ENCODE measurements around the gene SMAD5. TPM values are rescaled to one million over a fixed set of nuclear protein-coding genes. Genes with fewer than 3 reads are reported as not detected.

The SMAD5 gene
- total RNA-seq, 6 experiments from 2014 or later, result 19.2 to 49.2 (median 30.6) TPM

DNA sequence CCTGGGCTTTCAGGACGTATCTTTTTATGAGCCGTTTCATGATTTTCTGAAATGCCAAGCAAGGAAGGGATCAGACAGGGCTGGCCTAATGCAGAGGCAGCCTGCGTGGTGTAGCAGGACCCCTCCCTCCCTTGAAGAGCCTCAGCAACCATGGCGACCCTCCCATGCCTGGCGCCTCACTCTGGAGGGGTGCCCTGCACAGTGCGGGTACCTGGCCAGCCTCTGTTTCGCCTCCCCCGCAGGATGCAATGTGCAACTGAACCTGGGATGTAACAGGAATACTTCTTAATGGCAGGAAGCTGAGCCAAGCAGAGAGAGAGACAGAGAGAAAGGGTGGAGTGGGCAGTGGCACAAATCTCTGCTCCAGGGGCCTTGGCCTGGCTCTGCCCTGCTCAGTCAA is 83.6 kb downstream of the SMAD5 start:
- intact Hi-C loops (cut with DNase I), result loop anchor here in 1 of 2 donors (10.0 kb wide), 1 partner anchor 331 kb away; no protein-coding TSS in a partner anchor
- H3K4me1 ChIP-seq, result no peaks in the 10 kb centered on the region
- H3K9me3 ChIP-seq, result no peaks in the 10 kb centered on the region
- ATAC-seq (no peak), DNase-seq (no peak)
- 71% methylated on average over 4 of the region's 8 CpGs for WGBS (ENCODE audit: insufficient coverage, low coverage, low lambda C conversion rate, missing lambda C conversion rate)
- TF ChIP-seq CTCF (IDR thresholded peaks at IDR 0.05) (no peak), POLR2A (IDR thresholded peaks at IDR 0.05) (no peak)
- H3K27me3 ChIP-seq, result no peaks in the 10 kb centered on the region
- no peak overlapping the region for H3K27ac ChIP-seq
- H3K36me3 ChIP-seq, result no peaks in the 10 kb centered on the region
- H3K4me3 ChIP-seq, result no peak overlapping the region

- intact Hi-C loops (cut with DNase I), result no loop called here
- Histone ChIP-seq H3K27me3 (no peaks in the 10 kb centered on the region), H3K9me3 (no peaks in the 10 kb centered on the region), H3K4me1 (no peaks in the 10 kb centered on the region), H3K27ac (no peak overlapping the region), H3K4me3 (no peak overlapping the region), H3K36me3 (no peaks in the 10 kb centered on the region)
- TF ChIP-seq POLR2A (IDR thresholded peaks at IDR 0.05), result no peak
- no peak for TF ChIP-seq CTCF (IDR thresholded peaks at IDR 0.05)
- ATAC-seq (no peak), DNase-seq (no peak)
- 74% methylated on average over 3 of the region's 4 CpGs for WGBS (ENCODE audit: insufficient coverage, low coverage, low lambda C conversion rate, missing lambda C conversion rate)
These were observed 88.7 kb downstream of the SMAD5 start for GRCh38 chr5:136221340-136221739.

DNA sequence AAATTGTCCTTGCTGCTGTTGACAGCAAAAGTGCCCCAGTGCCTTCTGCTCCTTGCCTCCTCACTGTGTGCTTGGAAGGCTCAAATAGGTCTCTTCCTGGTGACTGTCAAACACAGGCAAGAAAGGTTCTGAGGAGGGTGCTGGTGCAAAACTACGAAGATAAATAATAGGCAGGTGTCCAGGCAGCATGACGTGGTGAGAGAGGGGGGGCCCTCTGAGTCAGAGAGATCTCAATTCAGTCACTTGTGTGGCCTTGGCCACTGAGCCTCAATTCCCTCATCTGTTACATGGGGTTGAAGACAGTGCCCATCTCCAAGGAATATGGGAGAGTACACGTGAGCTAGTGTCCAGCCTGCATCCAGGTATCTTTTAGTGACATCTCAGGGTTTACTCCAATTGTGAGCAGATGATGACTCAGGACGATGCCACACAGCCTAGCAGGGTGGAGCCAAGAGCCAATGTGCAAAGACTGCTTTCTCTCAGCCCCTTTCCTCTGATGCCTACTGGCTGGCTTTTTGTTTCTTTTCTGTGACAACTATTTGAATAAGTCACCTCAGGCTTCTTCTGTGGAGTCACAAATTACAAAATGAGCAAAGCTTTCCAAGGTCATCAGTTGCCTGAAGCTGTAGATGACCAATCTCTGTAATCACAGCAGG is 90.1 kb downstream of the SMAD5 start:
- no peak overlapping the region for H3K4me3 ChIP-seq
- H3K27ac ChIP-seq, result no peak overlapping the region
- no peaks in the 10 kb centered on the region for H3K4me1 ChIP-seq
- no peaks in the 10 kb centered on the region for H3K27me3 ChIP-seq
- WGBS (ENCODE audit: insufficient coverage, low coverage, low lambda C conversion rate, missing lambda C conversion rate), result 60% methylated on average over 3 of the region's 4 CpGs
- H3K36me3 ChIP-seq, result no peaks in the 10 kb centered on the region
- no peaks in the 10 kb centered on the region for H3K9me3 ChIP-seq
- DNase-seq (no peak), ATAC-seq (no peak)
- intact Hi-C loops (cut with DNase I), result no loop called here
- TF ChIP-seq CTCF (IDR thresholded peaks at IDR 0.05) (no peak), POLR2A (IDR thresholded peaks at IDR 0.05) (no peak)

DNA sequence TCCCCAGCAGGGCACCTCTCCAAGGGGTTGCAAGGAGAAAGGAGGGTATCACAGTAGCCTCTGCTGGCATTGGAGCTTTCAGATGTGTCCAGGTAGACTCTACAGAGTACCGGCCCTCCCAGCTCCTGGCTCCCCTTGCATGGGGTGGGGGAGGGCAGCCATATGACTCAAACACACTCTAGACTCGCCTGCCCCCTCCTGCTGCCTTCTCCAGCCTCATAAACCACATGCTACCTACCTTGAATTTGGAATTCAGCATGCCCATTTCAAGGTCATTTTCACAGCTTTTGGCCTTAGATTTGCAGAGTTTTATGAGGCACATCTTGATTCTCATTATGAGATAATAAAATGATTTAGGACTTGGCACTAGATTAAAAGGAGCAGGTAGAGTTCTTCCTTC is 93.2 kb downstream of the SMAD5 start:
- no peak overlapping the region for H3K4me3 ChIP-seq
- no CpG with 5 or more reads among the region's 2 CpGs for WGBS (ENCODE audit: insufficient coverage, low coverage, low lambda C conversion rate, missing lambda C conversion rate)
- intact Hi-C loops (cut with DNase I), result no loop called here

More for the DNA sequence above, 93.2 kb downstream of the SMAD5 start:
- Histone ChIP-seq H3K27ac (no peak overlapping the region), H3K27me3 (no peaks in the 10 kb centered on the region), H3K36me3 (no peaks in the 10 kb centered on the region), H3K4me1 (no peaks in the 10 kb centered on the region), H3K9me3 (no peaks in the 10 kb centered on the region)
- ATAC-seq (no peak), DNase-seq (no peak)
- TF ChIP-seq CTCF (IDR thresholded peaks at IDR 0.05) (no peak), POLR2A (IDR thresholded peaks at IDR 0.05) (no peak)
